HFFc6 (cell line): Measurements from ENCODE around the gene GDPD4. TPM values are rescaled to one million over a fixed set of nuclear protein-coding genes. Genes with fewer than 3 reads are reported as not detected.

ENCODE experiments used
- DNase-seq: peaks from one replicate; pipeline ENCODE4 v3.0.0-alpha.2; 2018
- H3K27ac Mint-ChIP-seq: 2 replicates; pipeline ENCODE4 v1.8.0; 2020; ENCODE audit warnings: mild to moderate bottlenecking, mixed read lengths
- H3K27me3 Mint-ChIP-seq: 2 replicates; pipeline ENCODE4 v1.8.0; 2021; ENCODE audit warnings: mild to moderate bottlenecking, moderate library complexity, mixed read lengths; ENCODE audit not compliant: insufficient read depth
- H3K36me3 Mint-ChIP-seq: 2 replicates; pipeline ENCODE4 v1.8.0; 2021; ENCODE audit warnings: low read depth, mixed read lengths
- H3K4me1 Mint-ChIP-seq: 2 replicates; pipeline ENCODE4 v1.8.0; 2020; ENCODE audit warnings: low read depth, mixed read lengths
- H3K4me3 Mint-ChIP-seq: 2 replicates; pipeline ENCODE4 v1.8.0; 2020; ENCODE audit warnings: mild to moderate bottlenecking, moderate library complexity, mixed read lengths
- H3K9me3 Mint-ChIP-seq: 2 replicates; pipeline ENCODE4 v1.8.0; 2020; ENCODE audit warnings: mild to moderate bottlenecking, mixed read lengths
- total RNA-seq, 6 experiments: library from RNA; stranded (reverse); fragmentation: NEBNext Ultra II Directional; extraction: Animal tissue kit (Norgen Biotek cat#: 25700); gene quantifications; 2 replicates in 1 of 6; 3 replicates in 5 of 6; pipeline ENCODE4 v1.2.3, GENCODE V29; 2021
- TF ChIP-seq, protein P1 (sequence below): fragments of 200-600 bp; sonication (generic); IDR thresholded peaks from 2 replicates; pipeline ENCODE4 v1.5.0; 2021; ENCODE audit warnings: antibody characterized with exemption, mild to moderate bottlenecking

The GDPD4 gene
- total RNA-seq, 6 experiments from 2014 or later = not detected

DNA sequence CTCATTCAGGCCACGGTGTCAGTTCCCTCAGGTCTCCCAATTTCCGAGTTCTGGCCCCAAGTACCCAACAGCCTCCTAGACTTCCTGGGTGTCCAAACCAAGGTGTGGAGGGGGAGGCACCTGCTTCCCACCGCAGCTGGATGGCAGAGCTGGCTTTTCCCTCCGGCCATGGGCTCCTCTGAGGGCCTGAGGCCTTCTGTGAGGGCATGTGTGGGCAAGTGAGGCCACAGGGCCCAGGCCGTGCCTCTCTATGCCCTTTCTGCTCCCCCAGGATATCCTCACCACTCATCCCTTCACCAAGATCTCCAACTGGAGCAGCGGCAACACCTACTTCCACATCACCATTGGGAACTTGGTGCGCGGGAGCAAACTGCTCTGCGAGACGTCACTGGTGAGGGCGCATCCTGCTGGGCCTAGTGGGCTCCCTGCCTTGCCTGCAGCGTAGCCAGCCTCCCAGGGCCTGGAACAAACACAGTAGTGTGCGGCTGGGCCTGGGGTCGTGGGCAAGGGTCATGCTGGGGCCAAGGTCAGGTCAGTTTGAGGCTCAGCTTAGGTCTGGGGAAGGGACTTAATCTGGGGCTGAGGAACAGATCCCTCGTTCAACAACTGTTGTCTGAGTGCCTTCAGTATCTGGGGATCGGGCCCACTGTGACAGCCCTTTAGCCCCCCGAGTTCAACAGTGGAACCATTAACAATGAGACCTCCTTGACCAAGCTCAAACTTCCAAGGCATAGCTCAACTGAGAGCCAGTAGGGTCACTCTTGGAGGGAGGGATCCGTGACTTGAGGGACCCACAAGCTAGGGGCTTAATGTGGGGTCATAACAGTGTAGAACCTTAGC lies 87.7 kb downstream of the GDPD4 start:
- Mint-ChIP-seq H3K27me3 (peaks cover 13% of the 10 kb centered on the region), H3K4me3 (no peak overlapping the region), H3K27ac (no peak overlapping the region), H3K36me3 (no peaks in the 10 kb centered on the region), H3K4me1 (no peaks in the 10 kb centered on the region), H3K9me3 (no peaks in the 10 kb centered on the region)
- no peak for DNase-seq
- TF ChIP-seq, protein P1, sequence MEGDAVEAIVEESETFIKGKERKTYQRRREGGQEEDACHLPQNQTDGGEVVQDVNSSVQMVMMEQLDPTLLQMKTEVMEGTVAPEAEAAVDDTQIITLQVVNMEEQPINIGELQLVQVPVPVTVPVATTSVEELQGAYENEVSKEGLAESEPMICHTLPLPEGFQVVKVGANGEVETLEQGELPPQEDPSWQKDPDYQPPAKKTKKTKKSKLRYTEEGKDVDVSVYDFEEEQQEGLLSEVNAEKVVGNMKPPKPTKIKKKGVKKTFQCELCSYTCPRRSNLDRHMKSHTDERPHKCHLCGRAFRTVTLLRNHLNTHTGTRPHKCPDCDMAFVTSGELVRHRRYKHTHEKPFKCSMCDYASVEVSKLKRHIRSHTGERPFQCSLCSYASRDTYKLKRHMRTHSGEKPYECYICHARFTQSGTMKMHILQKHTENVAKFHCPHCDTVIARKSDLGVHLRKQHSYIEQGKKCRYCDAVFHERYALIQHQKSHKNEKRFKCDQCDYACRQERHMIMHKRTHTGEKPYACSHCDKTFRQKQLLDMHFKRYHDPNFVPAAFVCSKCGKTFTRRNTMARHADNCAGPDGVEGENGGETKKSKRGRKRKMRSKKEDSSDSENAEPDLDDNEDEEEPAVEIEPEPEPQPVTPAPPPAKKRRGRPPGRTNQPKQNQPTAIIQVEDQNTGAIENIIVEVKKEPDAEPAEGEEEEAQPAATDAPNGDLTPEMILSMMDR = no peak

- Mint-ChIP-seq H3K4me1 (no peaks in the 10 kb centered on the region), H3K27ac (no peak overlapping the region), H3K4me3 (no peak overlapping the region), H3K9me3 (no peaks in the 10 kb centered on the region), H3K27me3 (peaks cover 15% of the 10 kb centered on the region), H3K36me3 (no peaks in the 10 kb centered on the region)
- no peak for DNase-seq
- TF ChIP-seq, protein P1 = no peak
These were observed 88.4 kb downstream of the GDPD4 start for GRCh38 chr11:77213029-77213579.

DNA sequence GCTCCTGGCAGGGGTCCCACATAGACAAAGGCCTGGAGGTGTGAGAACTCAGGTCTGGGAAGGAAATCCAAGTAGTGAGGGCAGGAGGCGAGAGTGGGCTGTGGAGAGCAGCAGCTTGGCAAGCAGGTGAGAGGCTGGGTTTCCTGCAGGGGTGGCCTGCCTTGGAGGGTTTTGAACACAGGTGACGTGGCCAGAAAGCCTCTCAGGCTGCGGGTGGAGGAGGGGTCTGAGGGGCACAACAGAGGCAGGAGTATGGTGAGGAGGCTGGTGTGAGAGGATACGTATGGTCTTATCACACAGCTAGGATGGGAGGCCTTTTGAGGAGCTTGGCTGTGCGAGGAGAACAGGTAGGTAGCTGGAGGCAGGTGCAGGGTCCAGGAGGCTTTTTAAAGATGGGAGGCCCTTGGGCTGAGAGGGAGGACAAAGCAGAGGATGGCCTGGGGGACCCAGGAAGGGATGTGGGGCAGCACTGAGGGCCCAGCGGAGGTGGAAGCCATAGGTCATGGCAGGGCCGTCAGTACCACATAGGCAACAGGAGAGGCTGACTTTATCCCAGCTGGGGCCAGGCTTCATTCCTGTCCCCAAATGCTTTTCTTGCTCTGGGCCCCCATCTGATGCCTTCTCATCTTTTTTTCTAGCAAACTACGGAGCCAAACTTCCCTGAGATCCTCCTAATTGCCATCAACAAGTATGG lies 89.0 kb downstream of the GDPD4 start:
- no peaks in the 10 kb centered on the region for H3K9me3 Mint-ChIP-seq
- peaks cover 19% of the 10 kb centered on the region for H3K27me3 Mint-ChIP-seq
- H3K4me1 Mint-ChIP-seq = no peaks in the 10 kb centered on the region
- no peaks in the 10 kb centered on the region for H3K36me3 Mint-ChIP-seq
- no peak for DNase-seq
- H3K27ac Mint-ChIP-seq = no peak overlapping the region
- H3K4me3 Mint-ChIP-seq = no peak overlapping the region
- TF ChIP-seq, protein P1 = no peak

GRCh38 chr11:77211594-77212251 lies 89.8 kb downstream of the GDPD4 start:
- TF ChIP-seq, protein P1 = no peak
- no peaks in the 10 kb centered on the region for H3K36me3 Mint-ChIP-seq
- H3K27ac Mint-ChIP-seq = no peak overlapping the region
- H3K4me1 Mint-ChIP-seq = no peaks in the 10 kb centered on the region
- H3K4me3 Mint-ChIP-seq = no peak overlapping the region
- DNase-seq = no peak
- no peaks in the 10 kb centered on the region for H3K9me3 Mint-ChIP-seq
- H3K27me3 Mint-ChIP-seq = peaks cover 23% of the 10 kb centered on the region

GRCh38 chr11:77211040-77211451 lies 90.4 kb downstream of the GDPD4 start:
- TF ChIP-seq, protein P1 = no peak
- Mint-ChIP-seq H3K36me3 (no peaks in the 10 kb centered on the region), H3K27me3 (peaks cover 24% of the 10 kb centered on the region), H3K4me3 (no peak overlapping the region), H3K27ac (no peak overlapping the region), H3K9me3 (no peaks in the 10 kb centered on the region), H3K4me1 (no peaks in the 10 kb centered on the region)
- DNase-seq = no peak
